ENCODE measurements around the gene CDC25C. TPM values are rescaled to one million over a fixed set of nuclear protein-coding genes. Genes with fewer than 3 reads are reported as not detected.

The CDC25C gene
- total and polyA plus RNA-seq, 9 of the 15 experiments (the other 6 are each of a cell fraction or from before 2014, with no cell fraction given), result 19.1 to 63.7 (median 31.9) TPM

- no peak for TF ChIP-seq PRMT5 (CRISPR knock-in tag; IDR thresholded peaks at IDR 0.05)
- TF ChIP-seq MNT (conservative IDR thresholded peaks at IDR 0.05), result peak; percentile 45 to 54; a peak in 2 of 4 replicates
- no peak for TF ChIP-seq GTF2E2 (tag; IDR thresholded peaks at IDR 0.05)
- peak; percentile 38; the same call in 1 of the 2 replicates for TF ChIP-seq MAX (CRISPR knock-in tag; IDR thresholded peaks at IDR 0.05)
- TF ChIP-seq, protein P1, sequence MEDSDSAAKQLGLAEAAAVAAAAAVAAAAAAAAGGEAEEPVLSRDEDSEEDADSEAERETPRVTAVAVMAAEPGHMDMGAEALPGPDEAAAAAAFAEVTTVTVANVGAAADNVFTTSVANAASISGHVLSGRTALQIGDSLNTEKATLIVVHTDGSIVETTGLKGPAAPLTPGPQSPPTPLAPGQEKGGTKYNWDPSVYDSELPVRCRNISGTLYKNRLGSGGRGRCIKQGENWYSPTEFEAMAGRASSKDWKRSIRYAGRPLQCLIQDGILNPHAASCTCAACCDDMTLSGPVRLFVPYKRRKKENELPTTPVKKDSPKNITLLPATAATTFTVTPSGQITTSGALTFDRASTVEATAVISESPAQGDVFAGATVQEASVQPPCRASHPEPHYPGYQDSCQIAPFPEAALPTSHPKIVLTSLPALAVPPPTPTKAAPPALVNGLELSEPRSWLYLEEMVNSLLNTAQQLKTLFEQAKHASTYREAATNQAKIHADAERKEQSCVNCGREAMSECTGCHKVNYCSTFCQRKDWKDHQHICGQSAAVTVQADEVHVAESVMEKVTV (CRISPR knock-in tag; IDR thresholded peaks at IDR 0.05), result 0 out of 2 replicates have a peak, but pooled peaks have one; percentile 42
- peak; percentile 53 for TF ChIP-seq SMC3 (conservative IDR thresholded peaks at IDR 0.05; ENCODE audit: insufficient read depth, low read depth, low read length)
Observed at GRCh38 chr5:138282920-138283742, 48.5 kb downstream of the CDC25C start (continued).

All from K562 (cell line).